SK-N-SH (cell line): Measurements from ENCODE around the gene NCF4. TPM values are rescaled to one million over a fixed set of nuclear protein-coding genes. Genes with fewer than 3 reads are reported as not detected.

ENCODE experiments used
- CTCF ChIA-PET: fragments of 300-600, 350-600 bp; formaldehyde crosslinking; extraction: SDS; loops from one replicate; lab custom pipeline; 2021; lab: Yijun Ruan, JAX
- POLR2A ChIA-PET: fragments of 350-600 bp; sonication (Branson Sonifier 250); formaldehyde crosslinking; extraction: SDS; loops from one replicate; lab custom pipeline; 2020; ENCODE audit warnings: antibody characterized with exemption, inconsistent platforms; lab: Yijun Ruan, JAX
- DNase-seq: peaks from one replicate; pipeline ENCODE4 v3.0.0; 2012
- H2AFZ ChIP-seq: fragments of 200-600 bp; sonication (generic); 2 replicates; pipeline ENCODE4 v1.8.1; 2016; ENCODE audit warnings: antibody characterized with exemption, mild to moderate bottlenecking, low read depth
- H3F3A ChIP-seq: fragments of 200-600 bp; sonication (generic); replicated peaks from 2 replicates; pipeline ENCODE3; 2016; ENCODE audit warnings: antibody characterized with exemption, mild to moderate bottlenecking; ENCODE audit not compliant: insufficient read depth
- H3K27ac ChIP-seq, 2 experiments: fragments of 200-500 bp in 1 of 2; fragments of 200-600 bp in 1 of 2; sonication (Bioruptor generic) in 1 of 2; sonication (generic), shearing (Covaris generic) in 1 of 2; 2 replicates each; pipeline versions ENCODE4 v1.5.1 to v1.6.1; 2014 to 2016; ENCODE audit warnings: low read depth in 2 of 2, inconsistent platforms in 1 of 2, low read length in 1 of 2, mild to moderate bottlenecking in 1 of 2, mixed read lengths in 1 of 2
- H3K27me3 ChIP-seq: fragments of 200-600 bp; sonication (generic), shearing (Covaris generic); 2 replicates; pipeline ENCODE4 v1.6.1; 2016; ENCODE audit warnings: mixed run types; ENCODE audit not compliant: insufficient read depth
- H3K36me3 ChIP-seq, 2 experiments: fragments of 200-500 bp in 1 of 2; fragments of 200-600 bp in 1 of 2; sonication (Bioruptor generic) in 1 of 2; sonication (generic) in 1 of 2; replicated peaks in 1 of 2; 2 replicates each; pipeline versions ENCODE3 to v1.5.1; 2014 to 2016; ENCODE audit warnings: low read length in 1 of 2, mild to moderate bottlenecking in 1 of 2; ENCODE audit not compliant: insufficient read depth in 2 of 2, control insufficient read depth in 1 of 2
- H3K4me1 ChIP-seq, 2 experiments: fragments of 200-500 bp in 1 of 2; fragments of 200-600 bp in 1 of 2; sonication (Bioruptor generic) in 1 of 2; sonication (generic), shearing (Covaris generic) in 1 of 2; 2 replicates each; pipeline versions ENCODE4 v1.5.1 to v1.6.1; 2014 to 2016; ENCODE audit warnings: low read depth in 1 of 2, low read length in 1 of 2, mixed run types in 1 of 2; ENCODE audit not compliant: insufficient read depth in 2 of 2, control insufficient read depth in 1 of 2
- H3K4me2 ChIP-seq: fragments of 200-600 bp; sonication (generic), shearing (Covaris generic); 2 replicates; pipeline ENCODE4 v1.6.1; 2017; ENCODE audit warnings: mixed run types
- H3K4me3 ChIP-seq, 2 experiments: fragments of 200-500 bp in 1 of 2; fragments of 200-600 bp in 1 of 2; sonication (Bioruptor generic) in 1 of 2; sonication (generic), shearing (Covaris generic) in 1 of 2; 2 replicates each; pipeline versions ENCODE4 v1.5.1 to v1.8.1; 2014 to 2016; ENCODE audit warnings: low read depth in 2 of 2, inconsistent platforms in 1 of 2, low read length in 1 of 2, mild to moderate bottlenecking in 1 of 2, mixed read lengths in 1 of 2, moderate library complexity in 1 of 2
- H3K79me2 ChIP-seq: fragments of 200-600 bp; sonication (generic); 2 replicates; pipeline ENCODE4 v1.8.1; 2017; ENCODE audit warnings: mild to moderate bottlenecking; ENCODE audit not compliant: insufficient read depth
- H3K9ac ChIP-seq: fragments of 200-600 bp; sonication (generic); 2 replicates; pipeline ENCODE4 v1.6.1; 2017; ENCODE audit warnings: mixed run types
- H3K9me2 ChIP-seq: fragments of 200-600 bp; sonication (generic); 2 replicates; pipeline ENCODE4 v1.6.1; 2017; ENCODE audit warnings: mixed run types
- H3K9me3 ChIP-seq: fragments of 200-600 bp; sonication (generic); 2 replicates; pipeline ENCODE4 v1.6.1; 2017; ENCODE audit warnings: mixed run types, mild to moderate bottlenecking, moderate library complexity
- H4K20me1 ChIP-seq: fragments of 200-600 bp; sonication (generic); 2 replicates; pipeline ENCODE4 v1.6.1; 2017; ENCODE audit warnings: mild to moderate bottlenecking, mixed run types; ENCODE audit not compliant: insufficient read depth
- CHD2 ChIP-seq: fragments of 150-350 bp; IDR thresholded peaks from 2 replicates; pipeline ENCODE4 v1.6.1; 2018; ENCODE audit warnings: low read length; ENCODE audit not compliant: partially characterized antibody
- FOXM1 ChIP-seq: IDR thresholded peaks from 2 replicates; pipeline ENCODE4 v1.4.0; 2012; ENCODE audit warnings: low read depth, mild to moderate bottlenecking
- GATA2 ChIP-seq: sonication (generic); formaldehyde crosslinking; IDR thresholded peaks from 2 replicates; pipeline ENCODE4 v1.5.0; 2020; ENCODE audit warnings: mild to moderate bottlenecking, missing genetic modification reagents
- JUND ChIP-seq: IDR thresholded peaks from 2 replicates; pipeline ENCODE4 v1.4.0; 2012
- MAX ChIP-seq: IDR thresholded peaks from 2 replicates; pipeline ENCODE4 v1.4.0; 2012; ENCODE audit warnings: low read depth
- NFIC ChIP-seq: IDR thresholded peaks from 2 replicates; pipeline ENCODE4 v1.4.0; 2012; ENCODE audit warnings: borderline replicate concordance
- REST ChIP-seq: IDR thresholded peaks from 2 replicates; pipeline ENCODE4 v1.6.1; 2012; ENCODE audit warnings: mild to moderate bottlenecking, low read depth, low read length, moderate library complexity
- RFX5 ChIP-seq: IDR thresholded peaks from 2 replicates; pipeline ENCODE4 v1.6.1; 2012; ENCODE audit warnings: mild to moderate bottlenecking, improper control_type of control experiment, low read length
- SIN3A ChIP-seq: IDR thresholded peaks from 2 replicates; pipeline ENCODE4 v1.6.1; 2012; ENCODE audit warnings: low read depth, mild to moderate bottlenecking, low read length, moderate library complexity, borderline replicate concordance
- TCF12 ChIP-seq: IDR thresholded peaks from 2 replicates; pipeline ENCODE4 v1.4.0; 2012
- TEAD4 ChIP-seq: IDR thresholded peaks from 2 replicates; pipeline ENCODE4 v1.4.0; 2012; ENCODE audit warnings: mild to moderate bottlenecking, borderline replicate concordance; ENCODE audit not compliant: insufficient read depth
- USF2 ChIP-seq: fragments of 150-350 bp; IDR thresholded peaks from 2 replicates; pipeline ENCODE4 v1.6.1; 2017; ENCODE audit warnings: antibody characterized with exemption, low read length, low read depth, borderline replicate concordance
- WGBS: methylation state at CpG from one replicate; pipeline ENCODE4 v1.1.6; 2017; ENCODE audit warnings: low lambda C conversion rate; 5-methylcytosine and 5-hydroxymethylcytosine counted together
- polyA plus RNA-seq, 3 experiments: library from polyadenylated mRNA; depleted of rRNA; stranded (reverse); fragments of >200 nt; gene quantifications; 2 replicates each; pipeline ENCODE4 v1.2.3, GENCODE V29; 2012

NCF4 gene
- polyA plus RNA-seq, 1 of the 3 experiments (the other 2 are of a cell fraction) = not detected

- Histone ChIP-seq H3K36me3 (no peaks in the 10 kb centered on the region), H3K4me1 (no peaks in the 10 kb centered on the region), H3K9me3 (no peaks in the 10 kb centered on the region), H3K79me2 (no peaks in the 10 kb centered on the region), H3K27ac (no peak overlapping the region), H3F3A (no peaks in the 10 kb centered on the region), H3K9ac (no peak overlapping the region), H2AFZ (no peak overlapping the region), H4K20me1 (no peaks in the 10 kb centered on the region), H3K9me2 (no peaks in the 10 kb centered on the region), H3K27me3 (no peaks in the 10 kb centered on the region; the same call in 1 of the 2 replicates), H3K4me3 (no peak overlapping the region), H3K4me2 (no peak overlapping the region)
- WGBS = 39% methylated on average over 5 of the region's 5 CpGs
- no peak for TF ChIP-seq CHD2
- TF ChIP-seq USF2 = no peak
- no peak for TF ChIP-seq NFIC
- no peak for TF ChIP-seq RFX5
- no peak for TF ChIP-seq MAX
- no peak for TF ChIP-seq GATA2 (CRISPR knock-in tag)
- TF ChIP-seq TEAD4 = no peak
- TF ChIP-seq FOXM1 = no peak
- TF ChIP-seq TCF12 = no peak
- TF ChIP-seq JUND = no peak
- TF ChIP-seq REST = no peak
- TF ChIP-seq SIN3A = no peak
- CTCF ChIA-PET = interaction anchor here (0.8 to 4.9 kb wide), 4 partner anchors 21 to 289 kb away, joined by 4 to 39 read pairs (median 6); no protein-coding TSS in a partner anchor
- DNase-seq = no peak
- POLR2A ChIA-PET = no interaction called here
Measured at GRCh38 chr22:36835903-36836302, 24.9 kb upstream of the NCF4 start.
